RKO (cell line): ENCODE data around the gene JPH3.
"Not testable (repeated sequence)": the region's sequence is repeated elsewhere in the genome, so short reads cannot be mapped to it uniquely, and the experiment has no call there.

Source experiments
- DNase-seq: peaks from one replicate; pipeline ENCODE4 v3.0.0-alpha.2; 2016; ENCODE audit warnings: low spot score

JPH3 gene

DNA sequence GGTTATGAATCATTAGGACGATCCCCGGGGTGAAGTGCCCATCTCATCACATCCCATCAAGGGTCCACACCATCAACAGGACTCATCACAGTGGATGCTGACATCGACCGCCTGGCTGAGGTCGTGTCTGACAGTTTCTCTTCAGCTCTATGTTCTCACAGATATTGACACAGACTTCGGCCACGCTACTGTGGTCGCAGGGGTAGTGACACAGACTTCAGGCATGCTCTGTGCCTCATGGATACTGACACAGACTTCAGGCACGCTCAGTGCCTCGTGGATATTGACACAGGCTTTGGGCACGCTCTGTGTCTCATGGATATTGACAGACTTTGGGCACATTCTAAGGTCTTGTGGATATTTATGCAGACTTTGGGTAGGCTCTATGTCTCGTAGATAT, 113.3 kb downstream of the JPH3 start:
- DNase-seq: peak; percentile 48

DNA sequence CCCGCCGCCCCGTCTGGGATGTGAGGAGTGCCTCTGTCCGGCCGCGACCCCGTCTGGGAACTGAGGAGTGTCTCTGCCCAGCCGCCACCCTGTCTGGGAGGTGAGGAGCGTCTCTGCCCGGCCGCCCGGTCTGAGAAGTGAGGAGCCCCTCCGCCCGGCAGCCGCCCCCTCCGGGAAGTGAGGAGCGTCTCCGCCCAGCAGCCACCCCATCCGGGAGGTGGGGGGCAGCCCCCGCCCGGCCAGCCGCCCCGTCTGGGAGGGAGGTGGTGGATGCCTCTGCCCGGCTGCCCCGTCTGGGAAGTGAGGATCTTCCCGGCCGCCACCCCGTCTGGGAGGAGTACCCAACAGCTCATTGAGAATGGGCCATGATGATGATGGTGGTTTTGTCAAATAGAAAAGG, 116.5 kb downstream of the JPH3 start:
- not testable (repeated sequence) for DNase-seq

DNA sequence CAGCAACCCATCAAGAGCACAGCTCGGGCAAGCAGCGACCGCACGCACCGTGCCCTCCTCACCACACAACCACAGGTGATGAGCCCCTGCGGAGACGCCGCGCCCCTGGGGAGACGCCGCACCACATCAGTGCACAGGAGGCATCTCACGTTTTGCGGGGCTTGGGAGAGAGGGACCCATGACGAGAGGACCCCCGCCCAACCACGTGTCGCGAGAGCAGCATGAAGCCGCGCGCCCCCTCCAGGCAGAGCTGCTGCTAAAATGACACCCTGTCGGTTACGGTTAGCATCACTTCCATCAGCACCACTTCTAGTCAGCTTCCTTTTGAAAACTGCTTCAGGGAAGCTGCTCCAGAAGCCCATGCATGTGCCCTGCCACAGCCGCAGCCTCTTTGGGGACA, 118.1 kb downstream of the JPH3 start:
- DNase-seq: no peak

DNA sequence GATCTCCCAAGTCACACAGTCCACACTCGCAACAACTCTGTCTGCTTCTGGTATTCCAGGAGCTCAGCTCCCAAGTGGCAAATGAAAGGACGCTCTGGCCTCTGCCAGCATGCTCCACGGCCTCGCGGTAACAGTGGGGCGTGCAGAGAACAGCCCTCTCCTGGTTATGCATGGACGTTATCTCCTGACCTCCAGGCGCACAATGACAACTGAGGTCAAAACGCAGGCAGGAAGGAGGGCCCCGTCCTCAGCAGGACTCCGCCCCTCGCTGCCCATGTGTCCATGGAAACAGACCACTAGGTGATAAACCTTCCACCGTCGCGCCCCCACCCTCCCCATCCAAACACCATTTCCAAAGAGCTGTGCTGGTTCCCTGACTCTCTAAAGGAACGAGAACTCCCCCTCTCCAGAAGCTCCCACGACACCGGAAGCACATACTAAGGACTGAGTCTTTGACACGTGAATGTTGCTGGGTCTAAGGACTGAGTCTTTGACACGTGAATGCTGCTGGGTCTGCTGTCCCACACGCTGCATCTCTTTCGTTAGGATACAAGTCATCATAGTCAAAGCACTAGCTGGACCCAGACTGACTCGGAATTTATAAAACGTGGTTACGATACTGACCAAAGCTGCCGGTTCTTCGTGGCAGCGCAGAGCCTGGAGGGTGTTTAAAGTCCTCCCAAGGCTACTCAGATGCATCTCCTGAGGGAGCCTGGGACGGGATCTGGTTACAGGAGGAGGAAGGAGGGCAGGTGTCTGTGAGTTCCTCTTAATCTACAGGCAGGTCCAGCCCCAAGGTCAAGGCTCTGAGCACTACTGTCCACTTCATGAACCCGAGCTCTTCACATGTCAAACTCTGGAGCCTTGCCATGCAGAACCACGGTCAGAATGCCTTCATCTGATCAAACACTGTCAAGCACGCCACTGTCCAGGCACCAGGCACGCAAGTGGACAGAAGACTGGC, 119.6 kb downstream of the JPH3 start:
- DNase-seq: no peak

DNA sequence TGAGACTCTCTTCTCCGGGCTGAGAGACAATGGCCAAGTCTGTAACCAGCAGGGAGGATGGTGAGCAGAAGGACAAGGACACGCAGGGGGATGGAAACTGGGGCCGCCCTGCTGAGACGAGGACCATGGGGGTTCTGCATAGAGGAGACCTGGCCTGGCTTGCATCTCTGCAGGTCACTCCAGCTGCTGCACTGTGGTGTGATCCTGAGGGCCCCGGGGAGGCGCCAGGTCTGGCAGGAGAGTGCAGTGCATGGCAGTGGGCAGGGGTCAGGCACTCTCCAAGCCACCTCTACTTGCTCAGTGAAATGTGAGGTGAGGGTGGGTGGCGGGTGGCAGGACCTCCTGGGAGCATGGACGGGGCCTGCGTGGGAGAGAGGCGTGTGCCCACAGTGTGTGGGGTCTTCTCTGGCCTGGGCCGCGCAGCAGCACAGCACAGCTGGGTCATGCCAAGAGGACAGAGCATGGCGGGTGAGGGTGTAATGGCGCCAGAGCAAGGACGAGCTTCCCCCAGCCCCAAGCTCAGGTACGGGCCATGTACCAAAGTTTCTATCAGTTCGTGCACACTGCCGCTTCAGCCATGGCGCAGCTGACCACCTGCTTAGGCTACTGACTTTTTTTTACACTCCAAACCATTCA, 120.4 kb downstream of the JPH3 start:
- no peak for DNase-seq

DNA sequence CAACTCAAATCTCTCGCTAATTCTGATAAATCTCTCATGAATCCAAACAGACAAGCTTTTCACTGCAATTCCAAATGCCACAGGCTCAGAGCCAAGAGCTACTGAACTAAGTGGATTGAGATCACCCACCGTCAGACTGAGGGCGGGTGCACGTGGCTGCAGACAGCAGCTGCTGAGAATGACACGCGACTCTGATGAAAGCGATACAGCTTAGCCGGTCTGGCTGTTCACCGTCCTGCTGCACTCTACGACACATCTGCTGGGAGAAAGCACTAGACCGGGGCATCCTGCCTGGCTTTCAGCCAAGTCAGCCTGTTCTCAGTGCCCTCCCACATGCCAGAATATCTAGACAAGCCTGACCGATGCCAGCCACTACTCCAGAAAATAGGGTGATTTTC, 120.9 kb downstream of the JPH3 start:
- DNase-seq: no peak

DNA sequence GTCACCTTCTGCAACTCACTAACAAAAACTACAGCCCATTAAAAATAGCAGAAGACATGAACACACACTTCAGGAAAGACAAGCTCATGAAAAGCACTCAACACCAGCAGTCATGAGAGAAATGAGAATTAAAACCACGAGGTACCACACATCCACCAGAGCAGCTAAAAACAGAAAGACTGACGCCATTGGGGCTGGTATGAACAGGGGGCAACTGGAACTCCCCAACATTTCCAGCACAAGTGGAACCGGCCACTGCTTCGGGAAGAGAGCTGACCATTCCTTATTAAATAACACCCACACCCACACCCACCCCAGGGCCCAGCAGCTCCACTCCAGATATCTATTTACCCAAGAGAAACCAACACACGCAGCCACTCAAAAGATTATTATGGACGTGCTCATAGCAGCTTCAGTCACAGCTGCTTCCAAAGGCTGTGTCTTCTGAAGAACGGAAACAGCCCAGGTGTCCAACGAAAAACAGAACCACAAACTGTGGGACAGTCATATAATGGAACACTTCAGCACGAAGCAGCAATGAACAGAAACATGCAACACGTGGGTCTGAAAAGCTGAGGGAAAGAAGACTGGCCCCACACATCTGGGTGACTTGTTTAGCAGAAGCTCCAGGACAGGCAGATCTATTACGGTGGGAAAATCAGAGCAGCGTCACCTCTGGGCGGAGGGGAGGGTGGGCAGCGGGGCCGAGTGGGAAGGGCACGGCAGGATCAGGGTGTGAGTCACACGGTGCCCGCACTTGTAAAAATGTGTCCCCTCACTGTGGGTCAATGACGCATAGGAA, 122.4 kb downstream of the JPH3 start:
- DNase-seq: no peak

DNA sequence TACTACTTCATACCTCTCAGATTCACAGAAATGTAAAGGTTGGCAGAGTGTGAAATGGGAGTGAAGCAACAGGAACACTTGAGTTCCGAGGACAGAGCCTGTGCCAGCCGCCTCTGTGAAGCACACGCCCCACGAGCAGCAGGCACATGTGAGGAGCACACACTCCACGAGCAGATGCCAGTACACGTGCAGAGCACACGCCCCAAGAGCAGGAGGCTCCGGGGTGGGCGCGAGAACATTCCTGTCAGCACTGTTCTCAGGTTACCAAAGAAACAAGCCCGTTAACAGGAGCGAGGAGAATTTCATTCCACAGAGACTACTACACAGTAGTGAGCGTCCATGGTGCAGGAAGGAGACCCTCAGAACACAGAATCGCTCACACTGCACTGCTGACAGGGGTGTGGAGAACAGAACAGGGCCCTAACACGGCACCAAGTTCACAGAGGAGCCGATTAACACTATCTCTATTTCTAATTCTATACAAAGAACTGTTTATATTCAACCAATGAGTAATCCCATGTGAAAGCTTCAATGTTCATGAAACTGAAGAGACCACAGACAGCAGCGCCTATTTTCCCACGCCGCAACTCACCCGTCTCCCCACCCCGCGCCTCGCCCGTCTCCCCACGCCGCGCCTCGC, 123.4 kb downstream of the JPH3 start:
- no peak for DNase-seq

DNA sequence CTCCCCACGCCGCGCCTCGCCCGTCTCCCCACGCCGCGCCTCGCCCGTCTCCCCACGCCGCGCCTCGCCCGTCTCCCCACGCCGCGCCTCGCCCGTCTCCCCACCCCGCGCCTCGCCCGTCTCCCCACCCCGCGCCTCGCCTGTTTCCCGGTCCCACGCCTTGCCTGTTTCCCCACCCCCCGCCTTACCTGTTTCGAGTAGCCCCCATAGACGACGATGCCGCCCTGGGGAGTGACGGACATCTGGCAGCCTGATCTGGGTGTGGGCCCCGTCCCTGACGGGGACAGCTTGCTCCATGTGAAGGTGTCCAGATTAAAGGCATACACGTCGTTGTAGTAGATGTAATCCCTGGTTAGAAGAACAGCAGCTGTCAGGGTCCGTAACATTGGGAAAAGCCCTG, 124.3 kb downstream of the JPH3 start:
- not testable (repeated sequence) for DNase-seq

DNA sequence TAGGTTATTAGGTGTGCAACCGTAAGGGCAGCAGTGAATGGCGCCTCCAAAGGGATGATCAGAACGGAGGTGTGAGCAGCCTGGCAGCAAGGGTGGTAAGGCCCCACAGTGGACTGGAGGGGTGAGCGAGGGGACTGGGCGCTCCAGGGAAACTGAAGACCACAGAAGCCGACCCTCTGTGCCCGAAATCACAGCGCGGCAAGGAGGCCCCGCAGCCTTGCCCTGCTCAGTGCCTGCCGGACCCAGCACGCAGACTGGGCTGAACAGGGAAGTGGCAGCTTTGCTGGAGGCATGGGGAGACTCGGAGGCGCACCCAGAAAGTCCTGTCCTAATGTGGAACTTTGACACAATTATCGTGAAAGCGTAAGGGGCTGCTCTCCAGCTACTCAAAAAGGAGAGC, 125.0 kb downstream of the JPH3 start:
- DNase-seq: no peak

DNA sequence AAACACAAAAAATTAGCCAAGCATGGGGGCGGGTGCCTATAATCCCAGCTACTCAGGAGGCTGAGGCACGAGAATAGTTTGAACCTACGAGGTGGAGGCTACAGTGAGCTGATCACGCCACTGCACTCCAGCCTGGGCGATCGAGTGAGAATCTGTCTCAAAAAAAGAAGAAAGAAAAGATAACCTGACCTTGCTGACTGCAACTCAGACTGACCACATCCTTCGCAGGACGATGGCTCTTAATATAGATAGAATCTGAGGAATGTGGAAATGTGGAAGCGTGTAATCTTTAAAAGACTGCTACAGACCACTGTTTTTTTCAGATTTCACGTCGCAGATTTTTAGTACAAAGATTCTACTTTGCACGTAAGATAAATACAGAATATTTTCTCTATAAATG, 125.7 kb downstream of the JPH3 start:
- no peak for DNase-seq

DNA sequence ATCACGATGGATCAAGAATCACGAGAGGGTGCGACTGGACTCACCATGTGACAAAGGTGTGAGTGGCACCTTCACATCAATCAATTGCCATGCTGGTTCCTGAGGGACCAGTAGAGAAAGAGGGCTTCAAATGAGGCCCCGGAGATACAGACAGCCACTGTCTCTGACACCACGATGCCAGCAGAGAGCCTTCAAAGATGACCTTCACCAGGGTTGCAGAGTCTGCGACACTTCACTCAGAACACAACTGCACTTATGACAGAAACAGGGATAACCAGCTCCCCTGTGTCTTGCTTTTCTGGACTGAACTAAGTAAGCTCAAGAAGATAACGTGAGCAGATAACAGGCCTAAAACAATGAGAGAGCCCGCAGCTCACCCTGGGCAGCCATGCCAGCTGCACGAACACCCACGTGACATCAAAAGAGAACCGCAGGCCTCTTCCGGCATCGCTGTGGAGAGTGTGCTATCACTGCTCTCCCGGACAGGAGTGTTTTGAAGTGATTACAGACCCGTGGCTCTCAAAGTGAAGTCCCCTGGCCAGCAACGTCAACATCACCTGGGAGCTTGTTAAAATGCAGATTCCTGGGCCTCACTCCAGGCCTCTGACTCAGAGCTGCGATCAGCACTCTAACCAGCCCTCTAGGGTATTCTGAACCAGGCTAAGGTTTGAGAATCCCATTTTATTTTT, 127.1 kb downstream of the JPH3 start:
- no peak for DNase-seq

DNA sequence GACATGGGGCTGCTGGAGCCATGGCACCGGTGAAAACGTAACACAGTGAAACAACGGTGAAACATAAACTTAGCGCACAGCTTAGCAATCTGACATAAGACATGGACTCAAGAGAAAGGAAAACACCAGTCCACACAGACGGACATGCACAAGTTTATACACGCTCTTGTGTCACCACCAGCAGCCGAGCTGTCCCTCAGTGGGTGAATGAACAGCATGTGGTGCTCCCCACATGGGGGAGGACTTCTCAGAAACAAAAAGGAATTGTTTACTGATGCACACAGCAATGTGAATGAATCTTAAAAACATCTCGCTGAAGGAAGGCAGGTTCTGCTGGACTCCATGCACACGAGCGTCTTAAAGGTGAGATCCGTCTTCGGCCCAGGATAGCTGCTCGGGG, 129.3 kb downstream of the JPH3 start:
- no peak for DNase-seq

DNA sequence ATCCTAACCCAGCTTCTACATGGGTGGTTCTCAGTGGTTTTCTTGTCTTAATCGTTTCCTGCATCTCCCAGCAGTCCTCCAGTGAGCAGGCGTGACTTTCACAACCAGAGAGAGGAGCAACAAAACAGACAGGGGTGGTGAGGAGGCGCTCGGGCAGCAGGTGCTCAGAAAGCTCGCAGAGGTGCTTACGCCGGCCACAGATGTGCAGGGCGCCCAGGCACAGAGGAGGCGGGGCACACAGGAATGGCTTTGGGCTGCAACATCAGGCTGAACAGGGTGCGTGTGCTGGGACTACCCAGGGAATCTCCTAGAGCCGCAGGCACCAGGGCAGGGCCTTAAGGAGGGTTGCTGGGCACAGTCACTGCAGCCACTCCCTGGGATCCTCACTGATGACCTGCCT, 130.9 kb downstream of the JPH3 start:
- no peak for DNase-seq

DNA sequence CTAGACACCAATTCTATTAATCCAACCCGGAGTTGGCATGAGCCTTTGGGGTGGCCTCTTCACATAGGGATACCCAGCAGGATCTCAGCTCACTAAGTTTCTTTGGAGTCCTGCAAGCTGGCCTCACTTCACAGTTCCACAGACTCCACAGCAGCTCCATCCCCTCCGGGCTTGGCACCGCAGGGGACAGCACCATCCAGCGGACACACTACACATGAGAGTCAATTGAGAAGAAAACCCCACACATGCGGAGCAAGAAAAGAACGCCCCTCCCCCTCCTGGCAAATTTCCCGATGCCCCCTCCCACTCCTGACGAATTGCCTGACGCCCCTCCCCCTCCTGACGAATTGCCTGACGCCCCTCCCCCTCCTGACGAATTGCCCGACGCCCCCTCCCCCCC, 132.3 kb downstream of the JPH3 start:
- DNase-seq: no peak

DNA sequence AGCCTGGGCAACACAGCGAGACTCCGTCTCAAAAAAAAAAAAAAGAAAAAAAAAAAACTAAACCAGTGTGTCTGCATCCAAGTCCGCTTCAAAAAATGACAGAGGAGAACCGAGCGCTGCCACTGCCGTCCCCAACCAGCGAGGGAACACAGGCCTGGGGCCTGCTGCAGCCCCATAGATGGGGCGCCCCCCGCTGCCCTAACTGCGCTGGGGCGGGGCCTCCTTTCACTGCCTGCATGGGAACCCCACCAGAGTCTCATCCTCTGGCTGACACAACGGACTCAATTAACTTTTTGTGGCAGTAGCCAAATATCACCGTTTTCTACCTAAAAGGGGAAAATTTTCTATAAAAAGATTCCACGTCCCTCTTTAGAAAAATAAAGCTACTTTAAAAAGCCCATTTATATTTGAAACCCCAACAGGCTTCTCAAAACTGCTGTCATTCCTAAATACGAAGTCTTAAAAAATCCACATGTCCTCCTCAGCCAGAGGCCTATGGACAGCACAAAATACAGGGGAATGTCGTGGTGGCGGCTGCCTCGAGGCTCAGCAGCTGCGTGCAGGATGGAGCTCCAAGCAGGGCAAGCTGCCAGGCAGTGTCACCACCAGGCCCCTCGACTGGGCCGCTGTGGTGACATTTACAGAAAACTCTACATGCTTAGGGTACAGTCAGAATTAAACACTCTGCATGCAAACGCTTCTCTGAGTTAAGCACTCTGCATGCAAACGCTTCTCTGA, 133.1 kb downstream of the JPH3 start:
- DNase-seq: no peak

DNA sequence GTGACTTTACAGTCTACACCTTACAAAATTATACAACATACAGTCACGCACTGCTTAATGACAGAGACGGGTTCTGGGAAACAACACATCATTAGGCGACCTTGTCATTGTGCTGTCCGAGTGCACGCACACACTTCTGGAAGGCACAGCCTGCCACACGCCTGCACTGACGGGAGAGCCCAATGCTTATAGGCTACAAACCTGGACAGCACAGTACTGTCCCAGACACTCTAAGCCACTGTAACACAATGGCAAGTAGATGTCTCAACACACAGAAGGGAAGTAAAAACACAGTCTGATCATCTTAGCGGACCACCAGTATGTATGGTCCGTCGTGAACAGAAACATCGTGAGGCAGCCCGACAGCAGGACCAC, 133.7 kb downstream of the JPH3 start:
- no peak for DNase-seq

DNA sequence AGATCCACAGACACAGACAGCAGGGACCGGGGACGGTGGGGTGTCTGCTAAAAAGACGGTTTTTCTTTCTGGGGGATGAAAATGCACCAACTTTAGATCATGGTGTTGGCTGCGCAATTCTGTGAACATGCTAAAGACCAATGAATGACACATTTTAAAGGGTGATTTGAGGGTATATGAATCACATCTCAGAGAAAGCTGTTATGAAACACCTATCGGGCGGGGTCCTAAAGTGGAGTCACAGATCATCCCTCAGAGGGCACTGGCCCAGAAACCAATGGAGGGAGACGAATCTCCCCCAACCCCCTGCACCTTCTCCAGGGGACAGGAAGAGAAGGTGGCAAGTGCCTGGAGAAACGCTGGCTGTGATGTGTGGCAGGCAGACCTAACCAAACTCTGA, 137.5 kb downstream of the JPH3 start:
- no peak for DNase-seq

DNA sequence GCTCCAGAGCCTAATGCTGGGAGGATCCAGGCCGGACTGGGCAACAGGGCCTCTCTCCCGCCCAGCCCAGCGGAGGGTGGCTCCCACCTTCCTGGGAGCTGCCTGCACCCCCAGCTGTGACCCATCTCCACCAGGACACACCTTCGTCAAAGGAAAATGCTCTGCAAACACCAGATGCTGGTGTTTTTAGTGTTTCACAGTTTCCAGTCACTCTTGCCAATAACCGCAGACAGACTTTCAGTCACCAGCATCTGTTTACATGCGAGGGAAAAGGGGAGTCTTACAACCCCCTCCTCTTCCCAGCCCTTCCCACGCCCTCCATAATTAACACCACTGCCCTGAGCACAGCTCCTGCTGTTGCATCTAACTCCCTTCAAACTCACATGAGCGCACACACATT, 138.1 kb downstream of the JPH3 start:
- DNase-seq: no peak

DNA sequence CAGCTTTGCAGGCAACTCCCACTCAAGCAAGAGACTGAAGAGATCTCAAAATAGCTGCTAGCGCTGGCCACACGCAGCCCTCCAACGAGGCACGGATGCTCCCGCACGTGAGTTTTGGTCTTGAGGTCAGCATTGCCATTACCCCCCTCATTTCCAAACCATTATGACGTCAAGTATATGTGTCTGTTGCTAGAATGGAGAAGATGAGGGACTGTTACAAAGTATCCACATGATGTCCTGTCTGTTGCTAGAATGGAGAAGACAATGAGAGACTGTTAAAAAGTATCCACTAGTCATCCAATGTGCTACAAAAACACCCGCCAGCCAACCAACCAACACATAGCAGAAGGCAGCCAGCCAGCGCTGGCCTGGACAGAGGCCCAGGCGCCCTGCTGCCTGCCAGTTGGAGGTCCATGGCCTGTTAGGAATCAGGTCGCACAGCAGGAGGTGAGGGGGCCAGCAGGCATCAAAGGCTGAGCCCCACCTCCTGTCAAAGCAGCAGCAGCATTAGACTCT, 138.7 kb downstream of the JPH3 start:
- DNase-seq: no peak
